Smooth muscle cell (in vitro differentiated cells): Measurements from ENCODE around the gene WDR26. TPM values are rescaled to one million over a fixed set of nuclear protein-coding genes. Genes with fewer than 3 reads are reported as not detected.

Source experiments
- DNase-seq: peaks from one replicate; lab custom pipeline; 2025; ENCODE audit not compliant: unreplicated experiment; lab: John Stamatoyannopoulos, UW
- H2AFZ ChIP-seq: fragments of 200-600 bp; sonication (generic); 2 replicates; pipeline ENCODE4 v1.6.0; 2016; ENCODE audit warnings: antibody characterized with exemption, low read depth, mild to moderate bottlenecking
- H3F3A ChIP-seq: fragments of 200-600 bp; sonication (generic); 2 replicates; pipeline ENCODE4 v1.6.0; 2017; ENCODE audit warnings: antibody characterized with exemption, low read depth
- H3K27ac ChIP-seq: fragments of 200-600 bp; sonication (generic); 2 replicates; pipeline ENCODE4 v1.5.1; 2016; ENCODE audit warnings: low read depth, mild to moderate bottlenecking
- H3K27me3 ChIP-seq: fragments of 200-600 bp; sonication (generic); 2 replicates; pipeline ENCODE4 v1.6.1; 2016; ENCODE audit warnings: low read depth, mild to moderate bottlenecking
- H3K36me3 ChIP-seq: fragments of 200-600 bp; sonication (generic); 2 replicates; pipeline ENCODE4 v1.5.1; 2016; ENCODE audit warnings: low read depth
- H3K4me1 ChIP-seq: fragments of 200-600 bp; sonication (generic); 2 replicates; pipeline ENCODE4 v1.5.1; 2016; ENCODE audit warnings: low read depth
- H3K4me2 ChIP-seq: fragments of 200-600 bp; sonication (generic); 2 replicates; pipeline ENCODE4 v1.6.0; 2016; ENCODE audit warnings: mild to moderate bottlenecking
- H3K4me3 ChIP-seq: fragments of 200-600 bp; sonication (generic); 2 replicates; pipeline ENCODE4 v1.5.1; 2016; ENCODE audit warnings: mild to moderate bottlenecking
- H3K79me2 ChIP-seq: fragments of 200-600 bp; sonication (generic); 2 replicates; pipeline ENCODE4 v1.6.0; 2016; ENCODE audit warnings: low read depth, mild to moderate bottlenecking
- H3K9ac ChIP-seq: fragments of 200-600 bp; sonication (generic); 2 replicates; pipeline ENCODE4 v1.6.0; 2016; ENCODE audit warnings: low read depth
- H3K9me3 ChIP-seq: fragments of 200-600 bp; sonication (generic); replicated peaks from 2 replicates; pipeline ENCODE4 v1.5.1; 2016; ENCODE audit warnings: low read depth
- H4K20me1 ChIP-seq: fragments of 200-600 bp; sonication (generic); 2 replicates; pipeline ENCODE4 v1.6.0; 2016; ENCODE audit warnings: low read depth
- CTCF ChIP-seq: fragments of 200-600 bp; sonication (generic); IDR thresholded peaks from 2 replicates; pipeline ENCODE4 v1.5.1; 2017; ENCODE audit warnings: borderline replicate concordance, mild to moderate bottlenecking, antibody characterized with exemption; ENCODE audit not compliant: insufficient read depth, poor library complexity, severe bottlenecking
- WGBS: methylation state at CpG from one replicate; pipeline ENCODE4 v1.1.7; 2016; ENCODE audit warnings: low lambda C conversion rate; 5-methylcytosine and 5-hydroxymethylcytosine counted together
- polyA plus RNA-seq: library from polyadenylated mRNA; unstranded; fragments of >200 nt; fragmentation: Nextera tagmentation; extraction: Ambion mirVana; gene quantifications from 2 replicates; pipeline ENCODE4 v1.2.1, GENCODE V29; 2016
- total RNA-seq: library from RNA; depleted of rRNA; stranded (reverse); fragments of >200 nt; gene quantifications from 2 replicates; pipeline ENCODE4 v1.2.3, GENCODE V29; 2014

WDR26 gene
- total and polyA plus RNA-seq, 2 experiments from 2014 or later: 8.6 to 81.4 TPM

- Histone ChIP-seq H3K9me3 (no peaks in the 10 kb centered on the region), H3K27me3 (no peaks in the 10 kb centered on the region), H3K9ac (no peak overlapping the region), H3K79me2 (no peaks in the 10 kb centered on the region), H3F3A (peaks cover 21% of the 10 kb centered on the region), H4K20me1 (peaks cover 10% of the 10 kb centered on the region), H3K36me3 (peaks cover 13% of the 10 kb centered on the region), H3K4me1 (no peaks in the 10 kb centered on the region), H3K27ac (no peak overlapping the region), H2AFZ (no peak overlapping the region), H3K4me2 (no peak overlapping the region), H3K4me3 (no peak overlapping the region)
- TF ChIP-seq CTCF: no peak
- 51% methylated on average over 4 of the region's 4 CpGs for WGBS
- no peak for DNase-seq
These were observed 54.6 kb downstream of the WDR26 start for GRCh38 chr1:224380003-224380402.

GRCh38 chr1:224378855-224379631, 55.6 kb downstream of the WDR26 start:
- Histone ChIP-seq H2AFZ (no peak overlapping the region), H3K79me2 (peaks cover 7% of the 10 kb centered on the region), H3K9ac (no peak overlapping the region), H3K27ac (no peak overlapping the region), H3K36me3 (peaks cover 12% of the 10 kb centered on the region), H4K20me1 (peaks cover 20% of the 10 kb centered on the region), H3K9me3 (no peaks in the 10 kb centered on the region), H3K4me2 (no peak overlapping the region), H3F3A (peaks cover 21% of the 10 kb centered on the region), H3K27me3 (no peaks in the 10 kb centered on the region), H3K4me3 (no peak overlapping the region), H3K4me1 (no peaks in the 10 kb centered on the region)
- no peak for TF ChIP-seq CTCF
- no peak for DNase-seq
- WGBS: 95% methylated on average over 7 of the region's 7 CpGs

DNA sequence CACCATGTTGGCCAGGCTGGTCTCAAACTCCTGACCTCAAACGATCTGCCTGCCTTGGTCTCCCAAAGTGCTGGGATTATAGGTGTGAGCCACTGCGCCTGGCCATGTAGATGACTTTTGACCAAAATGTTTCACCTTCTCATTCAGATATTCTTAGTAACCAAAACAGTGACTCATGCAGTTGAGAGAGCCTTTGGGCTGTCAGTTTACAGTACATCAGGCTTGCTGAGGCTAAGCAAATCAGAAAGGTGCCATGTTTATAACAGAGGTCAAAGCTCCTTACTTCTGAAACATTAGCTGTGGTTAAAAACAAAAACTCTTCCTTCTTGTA, 57.0 kb downstream of the WDR26 start:
- Histone ChIP-seq H3K4me2 (no peak overlapping the region), H3K27me3 (no peaks in the 10 kb centered on the region), H3F3A (peaks cover 18% of the 10 kb centered on the region), H3K9ac (no peak overlapping the region), H3K79me2 (peaks cover 7% of the 10 kb centered on the region), H2AFZ (no peak overlapping the region), H3K4me1 (no peaks in the 10 kb centered on the region), H3K9me3 (no peaks in the 10 kb centered on the region), H4K20me1 (peaks cover 28% of the 10 kb centered on the region), H3K27ac (no peak overlapping the region), H3K4me3 (no peak overlapping the region), H3K36me3 (peaks cover 12% of the 10 kb centered on the region)
- 75% methylated on average over 2 of the region's 2 CpGs for WGBS
- TF ChIP-seq CTCF: no peak
- no peak for DNase-seq

GRCh38 chr1:224375059-224375458, 59.5 kb downstream of the WDR26 start:
- H3K4me1 ChIP-seq: no peaks in the 10 kb centered on the region
- no peak overlapping the region for H2AFZ ChIP-seq
- H3K79me2 ChIP-seq: peaks cover 14% of the 10 kb centered on the region
- H3F3A ChIP-seq: peaks cover 9% of the 10 kb centered on the region
- DNase-seq: no peak
- no peak overlapping the region for H3K9ac ChIP-seq
- peaks cover 32% of the 10 kb centered on the region for H4K20me1 ChIP-seq
- no peak overlapping the region for H3K4me3 ChIP-seq
- no peak for TF ChIP-seq CTCF
- no peak overlapping the region for H3K4me2 ChIP-seq
- WGBS: 74% methylated on average over 3 of the region's 3 CpGs
- H3K9me3 ChIP-seq: no peaks in the 10 kb centered on the region
- H3K27me3 ChIP-seq: no peaks in the 10 kb centered on the region
- peaks cover 23% of the 10 kb centered on the region for H3K36me3 ChIP-seq
- peak overlapping the region; percentile 23 for H3K27ac ChIP-seq
